SK-N-SH treated with all-trans-retinoic acid at 6 μM for 48 hours (cell line): ENCODE data around the gene KARS1.

Experiments used
- ATAC-seq: fragments of 200-7000 bp; cut with Tn5 transposase; 3 replicates; pipeline ENCODE4 v1.9.1; 2020; ENCODE audit warnings: mild to moderate bottlenecking, moderate library complexity
- ARNTL ChIP-seq: fragments of 450-650 bp; formaldehyde crosslinking; IDR thresholded peaks from 2 replicates; pipeline ENCODE4 v1.5.0; 2020; ENCODE audit warnings: low read depth, mild to moderate bottlenecking, moderate library complexity, borderline replicate concordance
- BACH2 ChIP-seq: fragments of 250-450 bp; sonication (Bioruptor Pico); IDR thresholded peaks from 2 replicates; pipeline ENCODE4 v1.9.0; 2021; ENCODE audit warnings: mild to moderate bottlenecking, borderline replicate concordance
- CSDC2 ChIP-seq: fragments of 250-450 bp; sonication (Bioruptor Pico); IDR thresholded peaks from 2 replicates; pipeline ENCODE4 v1.5.0; 2020; ENCODE audit warnings: mild to moderate bottlenecking, moderate library complexity
- ESRRG ChIP-seq: fragments of 250-450 bp; sonication (Bioruptor Pico); IDR thresholded peaks from 2 replicates; pipeline ENCODE4 v1.6.1; 2021; ENCODE audit warnings: mild to moderate bottlenecking
- GLIS3 ChIP-seq: fragments of 250-450 bp; sonication (Bioruptor Pico); IDR thresholded peaks from 2 replicates; pipeline ENCODE4 v1.5.0; 2020; ENCODE audit warnings: mild to moderate bottlenecking, moderate library complexity
- ISL1 ChIP-seq: fragments of 250-450 bp; sonication (Bioruptor Pico); IDR thresholded peaks from 2 replicates; pipeline ENCODE4 v2.1.2; 2022; ENCODE audit warnings: mild to moderate bottlenecking, moderate library complexity
- OSR1 ChIP-seq: fragments of 250-450 bp; sonication (Bioruptor Pico); IDR thresholded peaks from 2 replicates; pipeline ENCODE4 v1.8.0; 2022; ENCODE audit warnings: moderate library complexity, mild to moderate bottlenecking, inconsistent platforms
- PPARA ChIP-seq: fragments of 250-450 bp; sonication (Bioruptor Pico); IDR thresholded peaks from 2 replicates; pipeline ENCODE4 v1.5.0; 2020; ENCODE audit warnings: mild to moderate bottlenecking, borderline replicate concordance
- RARB ChIP-seq: fragments of 250-450 bp; sonication (Bioruptor Pico); IDR thresholded peaks from 2 replicates; pipeline ENCODE4 v1.8.0; 2021; ENCODE audit warnings: mild to moderate bottlenecking, moderate library complexity
- SNAI2 ChIP-seq: fragments of 250-450 bp; sonication (Bioruptor Pico); IDR thresholded peaks from 2 replicates; pipeline ENCODE4 v1.5.0; 2020; ENCODE audit warnings: mild to moderate bottlenecking, moderate library complexity
- TCF4 ChIP-seq: fragments of 250-450 bp; sonication (Bioruptor Pico); IDR thresholded peaks from 2 replicates; pipeline ENCODE4 v1.8.0; 2021; ENCODE audit warnings: mild to moderate bottlenecking, moderate library complexity, borderline replicate concordance
- TOX ChIP-seq: fragments of 250-450 bp; sonication (Bioruptor Pico); IDR thresholded peaks from 2 replicates; pipeline ENCODE4 v1.8.0; 2021; ENCODE audit warnings: mild to moderate bottlenecking, moderate library complexity, borderline replicate concordance
- ZC3H10 ChIP-seq: fragments of 250-450 bp; sonication (Bioruptor Pico); IDR thresholded peaks from 2 replicates; pipeline ENCODE4 v1.5.1; 2021; ENCODE audit warnings: mild to moderate bottlenecking, moderate library complexity
- ZFP3 ChIP-seq: fragments of 250-450 bp; sonication (Bioruptor Pico); IDR thresholded peaks from 2 replicates; pipeline ENCODE4 v1.5.0; 2020; ENCODE audit warnings: mild to moderate bottlenecking, moderate library complexity
- ZFP30 ChIP-seq: fragments of 450-650 bp; formaldehyde crosslinking; IDR thresholded peaks from 2 replicates; pipeline ENCODE4 v1.5.0; 2022; ENCODE audit warnings: mild to moderate bottlenecking, moderate library complexity
- ZNF565 ChIP-seq: fragments of 450-650 bp; formaldehyde crosslinking; conservative IDR thresholded peaks from 2 replicates; pipeline ENCODE4 v1.5.0; 2020; ENCODE audit warnings: low read depth, mild to moderate bottlenecking, moderate library complexity
- ZNF70 ChIP-seq: fragments of 450-650 bp; formaldehyde crosslinking; IDR thresholded peaks from 2 replicates; pipeline ENCODE4 v1.5.0; 2020; ENCODE audit warnings: mild to moderate bottlenecking, moderate library complexity
- ZNF8 ChIP-seq: fragments of 450-650 bp; formaldehyde crosslinking; IDR thresholded peaks from 2 replicates; pipeline ENCODE4 v1.5.0; 2020; ENCODE audit warnings: mild to moderate bottlenecking, moderate library complexity
- TF ChIP-seq, protein P1 (sequence below): fragments of 250-450 bp; sonication (Bioruptor Pico); IDR thresholded peaks from 2 replicates; pipeline ENCODE4 v1.5.1; 2020; ENCODE audit warnings: low read depth, mild to moderate bottlenecking, moderate library complexity
- TF ChIP-seq, protein P2 (sequence below): fragments of 250-450 bp; sonication (Bioruptor Pico); IDR thresholded peaks from 2 replicates; pipeline ENCODE4 v1.8.0; 2021; ENCODE audit warnings: low read depth, mild to moderate bottlenecking, moderate library complexity, borderline replicate concordance
- TF ChIP-seq, protein P3 (sequence below): fragments of 250-450 bp; sonication (Bioruptor Pico); IDR thresholded peaks from 2 replicates; pipeline ENCODE4 v1.8.0; 2020; ENCODE audit warnings: mild to moderate bottlenecking, moderate library complexity, borderline replicate concordance
- TF ChIP-seq, protein P4 (sequence below): fragments of 250-450 bp; sonication (Bioruptor Pico); IDR thresholded peaks from 2 replicates; pipeline ENCODE4 v1.5.1; 2021; ENCODE audit warnings: mild to moderate bottlenecking, moderate library complexity

Gene KARS1

DNA sequence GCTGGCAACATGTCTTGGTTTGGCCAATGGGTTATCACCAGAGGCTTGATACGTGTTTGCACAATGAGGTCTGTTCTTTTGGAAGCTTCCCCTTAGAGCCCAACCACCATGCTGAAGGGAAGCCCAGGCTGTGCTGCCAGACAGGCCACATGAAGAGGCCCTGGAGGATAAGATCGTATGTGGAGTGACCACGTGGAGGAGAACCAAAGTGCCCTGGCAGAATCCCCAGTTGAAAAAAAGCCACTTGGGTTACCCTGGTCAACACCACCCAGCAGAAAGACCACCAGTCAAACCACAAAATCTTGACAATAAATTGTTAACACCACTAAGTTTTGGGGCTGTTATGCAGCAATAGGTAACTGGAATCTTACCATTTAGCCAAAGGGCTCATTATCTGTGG, 17.4 kb downstream of the KARS1 start (continued):
- TF ChIP-seq ESRRG (no peak), ZNF8 (CRISPR knock-in tag) (no peak)
- TF ChIP-seq, all 23 proteins: peak for 0

DNA sequence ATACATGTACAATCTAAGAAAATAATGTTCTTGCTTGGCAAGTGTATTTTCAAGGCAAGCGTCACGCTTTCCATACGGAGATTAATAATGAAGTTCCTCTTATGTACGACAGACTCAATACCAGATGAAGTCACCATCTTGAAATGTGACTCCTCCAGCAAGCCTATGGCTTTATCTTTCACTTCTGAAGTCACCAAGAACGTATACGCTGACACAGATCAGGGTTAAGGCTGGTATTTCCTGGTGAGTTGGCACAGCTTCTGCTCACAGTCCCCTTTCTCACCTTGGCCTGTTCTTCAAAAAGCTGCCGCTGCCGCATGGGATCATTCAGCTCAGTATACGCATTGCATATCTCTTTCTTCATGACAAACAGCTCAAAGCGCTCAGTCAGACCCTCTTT, 18.3 kb downstream of the KARS1 start:
- no peak for ATAC-seq
- TF ChIP-seq GLIS3 (CRISPR knock-in tag) (no peak), ZNF70 (no peak), ZC3H10 (CRISPR knock-in tag) (no peak), ZFP3 (CRISPR knock-in tag) (no peak), ZNF565 (no peak), RARB (no peak), TOX (CRISPR knock-in tag) (no peak), BACH2 (no peak), SNAI2 (CRISPR knock-in tag) (no peak), OSR1 (no peak), ISL1 (CRISPR knock-in tag) (no peak), ESRRG (no peak), CSDC2 (no peak), PPARA (CRISPR knock-in tag) (no peak)
- TF ChIP-seq, protein P1, sequence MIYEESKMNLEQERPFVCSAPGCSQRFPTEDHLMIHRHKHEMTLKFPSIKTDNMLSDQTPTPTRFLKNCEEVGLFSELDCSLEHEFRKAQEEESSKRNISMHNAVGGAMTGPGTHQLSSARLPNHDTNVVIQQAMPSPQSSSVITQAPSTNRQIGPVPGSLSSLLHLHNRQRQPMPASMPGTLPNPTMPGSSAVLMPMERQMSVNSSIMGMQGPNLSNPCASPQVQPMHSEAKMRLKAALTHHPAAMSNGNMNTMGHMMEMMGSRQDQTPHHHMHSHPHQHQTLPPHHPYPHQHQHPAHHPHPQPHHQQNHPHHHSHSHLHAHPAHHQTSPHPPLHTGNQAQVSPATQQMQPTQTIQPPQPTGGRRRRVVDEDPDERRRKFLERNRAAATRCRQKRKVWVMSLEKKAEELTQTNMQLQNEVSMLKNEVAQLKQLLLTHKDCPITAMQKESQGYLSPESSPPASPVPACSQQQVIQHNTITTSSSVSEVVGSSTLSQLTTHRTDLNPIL (CRISPR knock-in tag) = no peak
- TF ChIP-seq, protein P2, sequence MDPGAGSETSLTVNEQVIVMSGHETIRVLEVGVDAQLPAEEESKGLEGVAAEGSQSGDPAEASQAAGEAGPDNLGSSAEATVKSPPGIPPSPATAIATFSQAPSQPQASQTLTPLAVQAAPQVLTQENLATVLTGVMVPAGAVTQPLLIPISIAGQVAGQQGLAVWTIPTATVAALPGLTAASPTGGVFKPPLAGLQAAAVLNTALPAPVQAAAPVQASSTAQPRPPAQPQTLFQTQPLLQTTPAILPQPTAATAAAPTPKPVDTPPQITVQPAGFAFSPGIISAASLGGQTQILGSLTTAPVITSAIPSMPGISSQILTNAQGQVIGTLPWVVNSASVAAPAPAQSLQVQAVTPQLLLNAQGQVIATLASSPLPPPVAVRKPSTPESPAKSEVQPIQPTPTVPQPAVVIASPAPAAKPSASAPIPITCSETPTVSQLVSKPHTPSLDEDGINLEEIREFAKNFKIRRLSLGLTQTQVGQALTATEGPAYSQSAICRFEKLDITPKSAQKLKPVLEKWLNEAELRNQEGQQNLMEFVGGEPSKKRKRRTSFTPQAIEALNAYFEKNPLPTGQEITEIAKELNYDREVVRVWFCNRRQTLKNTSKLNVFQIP = no peak
- TF ChIP-seq, protein P3, sequence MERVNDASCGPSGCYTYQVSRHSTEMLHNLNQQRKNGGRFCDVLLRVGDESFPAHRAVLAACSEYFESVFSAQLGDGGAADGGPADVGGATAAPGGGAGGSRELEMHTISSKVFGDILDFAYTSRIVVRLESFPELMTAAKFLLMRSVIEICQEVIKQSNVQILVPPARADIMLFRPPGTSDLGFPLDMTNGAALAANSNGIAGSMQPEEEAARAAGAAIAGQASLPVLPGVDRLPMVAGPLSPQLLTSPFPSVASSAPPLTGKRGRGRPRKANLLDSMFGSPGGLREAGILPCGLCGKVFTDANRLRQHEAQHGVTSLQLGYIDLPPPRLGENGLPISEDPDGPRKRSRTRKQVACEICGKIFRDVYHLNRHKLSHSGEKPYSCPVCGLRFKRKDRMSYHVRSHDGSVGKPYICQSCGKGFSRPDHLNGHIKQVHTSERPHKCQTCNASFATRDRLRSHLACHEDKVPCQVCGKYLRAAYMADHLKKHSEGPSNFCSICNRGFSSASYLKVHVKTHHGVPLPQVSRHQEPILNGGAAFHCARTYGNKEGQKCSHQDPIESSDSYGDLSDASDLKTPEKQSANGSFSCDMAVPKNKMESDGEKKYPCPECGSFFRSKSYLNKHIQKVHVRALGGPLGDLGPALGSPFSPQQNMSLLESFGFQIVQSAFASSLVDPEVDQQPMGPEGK (CRISPR knock-in tag) = no peak
- TF ChIP-seq, all 23 proteins: peak for 0

DNA sequence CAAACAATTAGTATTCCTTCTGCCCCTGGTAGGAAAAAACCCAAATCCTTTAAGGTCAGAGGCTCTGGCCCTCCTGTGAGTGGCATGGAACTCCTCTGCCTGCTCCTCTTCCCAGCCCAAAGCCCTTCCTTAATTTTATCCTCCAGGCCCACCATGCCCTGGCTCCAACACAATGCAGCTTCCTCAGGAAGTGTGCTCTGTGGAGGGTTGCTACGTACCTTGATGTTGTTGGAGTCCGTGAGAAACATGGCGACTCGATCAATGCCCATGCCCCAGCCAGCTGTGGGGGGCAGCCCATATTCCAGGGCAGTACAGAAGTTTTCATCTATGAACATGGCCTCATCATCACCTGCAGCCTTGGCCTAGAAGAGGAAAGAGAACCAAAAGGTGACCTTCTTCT, 19.1 kb downstream of the KARS1 start:
- no peak for ATAC-seq
- no peak for TF ChIP-seq ARNTL (CRISPR knock-in tag)
- TF ChIP-seq ZC3H10 (CRISPR knock-in tag) = no peak
- TF ChIP-seq ISL1 (CRISPR knock-in tag) = no peak
- TF ChIP-seq, protein P4, sequence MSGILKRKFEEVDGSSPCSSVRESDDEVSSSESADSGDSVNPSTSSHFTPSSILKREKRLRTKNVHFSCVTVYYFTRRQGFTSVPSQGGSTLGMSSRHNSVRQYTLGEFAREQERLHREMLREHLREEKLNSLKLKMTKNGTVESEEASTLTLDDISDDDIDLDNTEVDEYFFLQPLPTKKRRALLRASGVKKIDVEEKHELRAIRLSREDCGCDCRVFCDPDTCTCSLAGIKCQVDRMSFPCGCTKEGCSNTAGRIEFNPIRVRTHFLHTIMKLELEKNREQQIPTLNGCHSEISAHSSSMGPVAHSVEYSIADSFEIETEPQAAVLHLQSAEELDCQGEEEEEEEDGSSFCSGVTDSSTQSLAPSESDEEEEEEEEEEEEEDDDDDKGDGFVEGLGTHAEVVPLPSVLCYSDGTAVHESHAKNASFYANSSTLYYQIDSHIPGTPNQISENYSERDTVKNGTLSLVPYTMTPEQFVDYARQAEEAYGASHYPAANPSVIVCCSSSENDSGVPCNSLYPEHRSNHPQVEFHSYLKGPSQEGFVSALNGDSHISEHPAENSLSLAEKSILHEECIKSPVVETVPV (CRISPR knock-in tag) = no peak
- TF ChIP-seq OSR1 = no peak
- no peak for TF ChIP-seq PPARA (CRISPR knock-in tag)
- no peak for TF ChIP-seq ESRRG
- TF ChIP-seq, protein P2 = no peak
- TF ChIP-seq ZFP3 (CRISPR knock-in tag) = no peak
- no peak for TF ChIP-seq TCF4 (CRISPR knock-in tag)
- TF ChIP-seq, protein P1 (CRISPR knock-in tag) = no peak
- TF ChIP-seq, protein P3 (CRISPR knock-in tag) = no peak
- no peak for TF ChIP-seq TOX (CRISPR knock-in tag)
- no peak for TF ChIP-seq SNAI2 (CRISPR knock-in tag)
- TF ChIP-seq ZNF565 = no peak
- no peak for TF ChIP-seq CSDC2
- no peak for TF ChIP-seq GLIS3 (CRISPR knock-in tag)
- TF ChIP-seq ZFP30 (CRISPR knock-in tag) = no peak
